Measurements from ENCODE around the gene GLCCI1.

DNA sequence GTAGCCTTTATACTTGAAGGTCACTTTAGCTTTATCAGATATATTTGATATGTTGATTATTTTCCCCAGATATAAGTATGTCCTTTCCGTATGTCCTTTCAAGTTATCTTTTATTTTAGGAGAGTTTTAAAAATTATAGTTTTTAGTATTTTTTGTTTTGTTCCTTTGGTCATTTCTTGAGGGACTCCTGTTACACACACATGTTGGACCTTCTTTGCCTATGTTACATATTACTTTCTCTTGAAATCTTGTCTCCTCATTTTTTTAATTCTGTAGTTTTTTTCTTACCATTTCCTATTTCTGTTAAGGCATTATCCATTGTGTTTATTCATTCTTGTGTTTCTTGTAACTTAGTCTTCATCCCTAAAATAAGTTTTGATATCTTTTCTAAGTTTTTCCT lies 23.9 kb downstream of the GLCCI1 start:
- TF ChIP-seq TAF1 (conservative IDR thresholded peaks at IDR 0.05) (no peak), RAD21 (IDR thresholded peaks at IDR 0.05) (no peak), CTCF (IDR thresholded peaks at IDR 0.05; ENCODE audit: low read depth, low read length, missing input control) (no peak)
- TF ChIP-seq, protein P1, sequence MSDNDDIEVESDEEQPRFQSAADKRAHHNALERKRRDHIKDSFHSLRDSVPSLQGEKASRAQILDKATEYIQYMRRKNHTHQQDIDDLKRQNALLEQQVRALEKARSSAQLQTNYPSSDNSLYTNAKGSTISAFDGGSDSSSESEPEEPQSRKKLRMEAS (IDR thresholded peaks at IDR 0.05): no peak

All from liver (tissue), 3 donors.